ENCODE data around the gene LPIN3. TPM values are rescaled to one million over a fixed set of nuclear protein-coding genes. Genes with fewer than 3 reads are reported as not detected.
A peak's percentile ranks its signal among the peaks of the same experiment; 100 is the strongest.

The LPIN3 gene
- total RNA-seq, 6 donors from 2014 or later, result 9.4 to 78.6 (median 14.2) TPM

- DNase-seq (peak; percentile 79 to 97), ATAC-seq (ENCODE audit: low FRiP score in 2 of 2) (peak; percentile 76 to 78)
- no peaks in the 10 kb centered on the region for H3K9me3 ChIP-seq
- H3K4me3 ChIP-seq, result peak overlapping the region; percentile 50 to 96 (median 87)
- no peaks in the 10 kb centered on the region for H3K36me3 ChIP-seq
- H3K27me3 ChIP-seq, result no peaks in the 10 kb centered on the region
- peaks cover 4 to 31% (median 19%) of the 10 kb centered on the region in 4 donors for H3K4me1 ChIP-seq
- H3K27ac ChIP-seq, result peak overlapping the region; percentile 69 to 92 (median 87)
- WGBS, 2 donors, result 7 to 19% methylated on average over 8 to 32 of the region's 66 CpGs
- TF ChIP-seq POLR2A (IDR thresholded peaks at IDR 0.05) (peak in 1 of 4 donors; percentile 14), CTCF (IDR thresholded peaks at IDR 0.05) (no peak), EP300 (IDR thresholded peaks at IDR 0.05) (no peak)
These were observed 23.7 kb upstream of the LPIN3 start for GRCh38 chr20:41316602-41317545.

GRCh38 chr20:41317546-41318270, 22.9 kb upstream of the LPIN3 start, which contains the start of gene ZHX3:
ZHX3 (minus strand) TSS chr20:41317731; CDS start chr20:41204916, 112,815 bp downstream.
- WGBS, 2 donors, result 0 to 4% methylated on average over 3 to 27 of the region's 64 CpGs
- Histone ChIP-seq H3K36me3 (no peaks in the 10 kb centered on the region), H3K9me3 (no peaks in the 10 kb centered on the region), H3K27ac (peak within 1 kb of the TSS; percentile 69 to 92 (median 87)), H3K4me3 (peak within 1 kb of the TSS; percentile 50 to 96 (median 87)), H3K4me1 (peaks cover 4 to 32% (median 21%) of the 10 kb centered on the region in 4 donors), H3K27me3 (no peaks in the 10 kb centered on the region)
- ATAC-seq (ENCODE audit: low FRiP score in 2 of 2) (peak; percentile 98 to 99), DNase-seq (peak; percentile 96 to 100)
- peak in 1 of 4 donors; percentile 17 for TF ChIP-seq EP300 (IDR thresholded peaks at IDR 0.05)
- TF ChIP-seq CTCF (IDR thresholded peaks at IDR 0.05), result no peak
- peak; percentile 53 to 78 for TF ChIP-seq POLR2AphosphoS5 (IDR thresholded peaks at IDR 0.05)
- TF ChIP-seq POLR2A (IDR thresholded peaks at IDR 0.05), result peak in 1 of 4 donors; percentile 66

GRCh38 chr20:41318271-41318649, 22.4 kb upstream of the LPIN3 start:
- no peaks in the 10 kb centered on the region for H3K9me3 ChIP-seq
- no peaks in the 10 kb centered on the region for H3K27me3 ChIP-seq
- peaks cover 4 to 32% (median 21%) of the 10 kb centered on the region in 4 donors for H3K4me1 ChIP-seq
- H3K36me3 ChIP-seq, result no peaks in the 10 kb centered on the region
- peak overlapping the region; percentile 56 to 90 (median 80) for H3K27ac ChIP-seq
- DNase-seq, result no peak
- 50 to 54% methylated on average over 5 of the region's 5 CpGs for WGBS, 2 donors
- TF ChIP-seq POLR2A (IDR thresholded peaks at IDR 0.05) (no peak), CTCF (IDR thresholded peaks at IDR 0.05) (no peak), POLR2AphosphoS5 (IDR thresholded peaks at IDR 0.05) (no peak), EP300 (IDR thresholded peaks at IDR 0.05) (no peak)
- ATAC-seq (ENCODE audit: low FRiP score in 2 of 2), result no peak
- H3K4me3 ChIP-seq, result peak overlapping the region in 3 of 4 donors; percentile 80 to 96 (median 94)

- ATAC-seq (ENCODE audit: low FRiP score in 2 of 2), result no peak
- peak overlapping the region in 1 of 4 donors; percentile 13 for H3K27ac ChIP-seq
These were observed 20.2 kb upstream of the LPIN3 start for GRCh38 chr20:41320441-41320840.

GRCh38 chr20:41320976-41321375, 19.6 kb upstream of the LPIN3 start:
- no peak for DNase-seq
- no peak for ATAC-seq (ENCODE audit: low FRiP score in 2 of 2)
- H3K4me1 ChIP-seq, result peaks cover 4 to 32% (median 15%) of the 10 kb centered on the region in 4 donors
- no peak overlapping the region for H3K4me3 ChIP-seq
- no peak for TF ChIP-seq POLR2A (IDR thresholded peaks at IDR 0.05)
- TF ChIP-seq POLR2AphosphoS5 (IDR thresholded peaks at IDR 0.05), result no peak
- TF ChIP-seq EP300 (IDR thresholded peaks at IDR 0.05), result no peak
- no peak for TF ChIP-seq CTCF (IDR thresholded peaks at IDR 0.05)
- H3K36me3 ChIP-seq, result no peaks in the 10 kb centered on the region
- WGBS, 2 donors, result 78 to 83% methylated on average over 1 of the region's 1 CpG
- H3K9me3 ChIP-seq, result no peaks in the 10 kb centered on the region
- peak overlapping the region in 2 of 4 donors; percentile 13 to 35 for H3K27ac ChIP-seq
- no peaks in the 10 kb centered on the region for H3K27me3 ChIP-seq

More at GRCh38 chr20:41320441-41320840, 20.2 kb upstream of the LPIN3 start:
- Histone ChIP-seq H3K4me1 (peaks cover 4 to 32% (median 16%) of the 10 kb centered on the region in 4 donors), H3K27me3 (no peaks in the 10 kb centered on the region), H3K4me3 (no peak overlapping the region), H3K9me3 (no peaks in the 10 kb centered on the region), H3K36me3 (no peaks in the 10 kb centered on the region)
- DNase-seq, result no peak
- TF ChIP-seq POLR2A (IDR thresholded peaks at IDR 0.05), result no peak
- TF ChIP-seq EP300 (IDR thresholded peaks at IDR 0.05), result no peak
- TF ChIP-seq POLR2AphosphoS5 (IDR thresholded peaks at IDR 0.05), result no peak

Measured in upper lobe of left lung (tissue), 6 donors.